Left lung (tissue), 10 donors: Measurements from ENCODE around the gene CCS. TPM values are rescaled to one million over a fixed set of nuclear protein-coding genes. Genes with fewer than 3 reads are reported as not detected.

Experiments used
- ATAC-seq: fragments of 200-7000 bp; cut with Tn5 transposase; one replicate; pipeline ENCODE4 v1.9.1; 2020; ENCODE audit warnings: moderate library complexity
- DNase-seq, 4 donors: peaks; one replicate each; pipeline ENCODE4 v3.0.0-alpha.2; 2013 to 2020
- H3K27ac ChIP-seq, 2 donors: fragments of 200-600 bp; sonication (generic) in 1 of 2; one replicate each; pipeline versions ENCODE4 v1.5.0 to v1.8.0; 2020 to 2021
- H3K27me3 ChIP-seq, 2 donors: fragments of 200-600 bp; sonication (generic) in 1 of 2; one replicate each; pipeline versions ENCODE4 v1.5.0 to v1.8.0; 2020 to 2021
- H3K36me3 ChIP-seq, 2 donors: fragments of 200-600 bp; sonication (generic) in 1 of 2; one replicate each; pipeline versions ENCODE4 v1.5.0 to v1.8.0; 2020 to 2021
- H3K4me1 ChIP-seq, 2 donors: fragments of 200-600 bp; one replicate each; pipeline ENCODE4 v1.8.0; 2021
- H3K4me3 ChIP-seq, 2 donors: fragments of 200-600 bp; sonication (generic) in 1 of 2; one replicate each; pipeline versions ENCODE4 v1.5.0 to v1.8.0; 2020 to 2021; ENCODE audit warnings: mild to moderate bottlenecking in 1 of 2
- H3K9me3 ChIP-seq, 2 donors: fragments of 200-600 bp; sonication (generic) in 1 of 2; one replicate each; pipeline versions ENCODE4 v1.5.0 to v1.8.0; 2020 to 2021
- CTCF ChIP-seq, 2 donors: fragments of 200-600 bp; sonication (generic) in 1 of 2; IDR thresholded peaks; one replicate each; pipeline versions ENCODE4 v1.5.0 to v1.8.0; 2021; ENCODE audit warnings: antibody characterized with exemption in 2 of 2
- intact Hi-C, 2 donors: fragments of 100-400 bp; cut with DNase I; formaldehyde crosslinking; loops; one replicate each; pipeline versions ENCODE4 v1.11.2 to v1.14.2; 2022
- polyA plus RNA-seq, 6 donors: library from polyadenylated mRNA; unstranded; fragments of 120-200 nt; gene quantifications; one replicate each; pipeline ENCODE4 v1.2.1, GENCODE V29; 2013; ENCODE audit not compliant: insufficient read length in 6 of 6
- total RNA-seq, 2 donors: library from RNA; stranded (reverse); fragmentation: NEBNext Ultra II Directional; extraction: Animal tissue kit (Norgen Biotek cat#: 25700); gene quantifications; one replicate each; pipeline ENCODE4 v1.2.1, GENCODE V29; 2021
- donor health status: DM: no; HTN: yes; CAD: no.
- donor health status: DM: no; HTN: no; CAD: no.

The CCS gene
- total and polyA plus RNA-seq, 8 donors: 29.0 to 101 (median 82.0) TPM

- peak within 1 kb of the TSS; percentile 37 to 79 for H3K27ac ChIP-seq
- peak; percentile 81 to 100 (median 96) for DNase-seq
- TF ChIP-seq CTCF (IDR thresholded peaks at IDR 0.05): no peak
- peaks cover 11 to 44% of the 10 kb centered on the region in 2 donors for H3K4me1 ChIP-seq
- H3K9me3 ChIP-seq: no peaks in the 10 kb centered on the region
- H3K4me3 ChIP-seq: peak within 1 kb of the TSS; percentile 67 to 81
- H3K36me3 ChIP-seq: peaks cover 0 to 23% of the 10 kb centered on the region in 2 donors
- intact Hi-C loops: no loop called here
- peak; percentile 98 for ATAC-seq
- H3K27me3 ChIP-seq: peaks cover 0 to 7% of the 10 kb centered on the region in 2 donors
These were observed 47.2 kb upstream of the CCS start, which contains the start of gene ZDHHC24 for GRCh38 chr11:66545701-66546367. Gene ZDHHC24 (minus strand): TSS chr11:66546048. CDS start chr11:66546003, 45 bp downstream.

GRCh38 chr11:66546368-66546965 lies 46.5 kb upstream of the CCS start, which contains the start of gene ACTN3:
Gene ACTN3 (plus strand): TSS chr11:66546903. CDS start chr11:66546938, 35 bp downstream.
- no peak for TF ChIP-seq CTCF (IDR thresholded peaks at IDR 0.05)
- Histone ChIP-seq H3K36me3 (peaks cover 0 to 17% of the 10 kb centered on the region in 2 donors), H3K4me3 (peak within 1 kb of the TSS; percentile 67 to 81), H3K4me1 (peaks cover 11 to 44% of the 10 kb centered on the region in 2 donors), H3K27ac (peak within 1 kb of the TSS; percentile 37 to 79), H3K27me3 (peaks cover 0 to 7% of the 10 kb centered on the region in 2 donors), H3K9me3 (no peaks in the 10 kb centered on the region)
- intact Hi-C loops: no loop called here
- DNase-seq (no peak), ATAC-seq (peak; percentile 3)

GRCh38 chr11:66546966-66547661 lies 45.9 kb upstream of the CCS start:
- Histone ChIP-seq H3K9me3 (no peaks in the 10 kb centered on the region), H3K4me1 (peaks cover 11 to 44% of the 10 kb centered on the region in 2 donors), H3K27me3 (peaks cover 0 to 7% of the 10 kb centered on the region in 2 donors), H3K36me3 (peaks cover 0 to 11% of the 10 kb centered on the region in 2 donors), H3K4me3 (peak overlapping the region in 1 of 2 donors; percentile 67), H3K27ac (no peak overlapping the region)
- TF ChIP-seq CTCF (IDR thresholded peaks at IDR 0.05): no peak
- intact Hi-C loops: no loop called here
- DNase-seq (peak in 1 of 4 donors; percentile 76), ATAC-seq (no peak)

GRCh38 chr11:66547662-66548009 lies 45.3 kb upstream of the CCS start:
- TF ChIP-seq CTCF (IDR thresholded peaks at IDR 0.05): no peak
- Histone ChIP-seq H3K36me3 (peaks cover 0 to 6% of the 10 kb centered on the region in 2 donors), H3K9me3 (no peaks in the 10 kb centered on the region), H3K4me1 (peaks cover 11 to 40% of the 10 kb centered on the region in 2 donors), H3K27me3 (peaks cover 0 to 7% of the 10 kb centered on the region in 2 donors), H3K27ac (no peak overlapping the region), H3K4me3 (no peak overlapping the region)
- intact Hi-C loops: no loop called here
- ATAC-seq (no peak), DNase-seq (peak in 1 of 4 donors; percentile 53)

- H3K4me1 ChIP-seq: peaks cover 11 to 36% of the 10 kb centered on the region in 2 donors
- ATAC-seq: no peak
- no peak for TF ChIP-seq CTCF (IDR thresholded peaks at IDR 0.05)
These were observed 44.9 kb upstream of the CCS start for GRCh38 chr11:66548041-66548440.

More at GRCh38 chr11:66548041-66548440, 44.9 kb upstream of the CCS start:
- no peak overlapping the region for H3K4me3 ChIP-seq
- intact Hi-C loops: no loop called here
- H3K36me3 ChIP-seq: peaks cover 0 to 2% of the 10 kb centered on the region in 2 donors
- no peaks in the 10 kb centered on the region for H3K9me3 ChIP-seq
- no peak for DNase-seq
- H3K27me3 ChIP-seq: peaks cover 0 to 7% of the 10 kb centered on the region in 2 donors
- H3K27ac ChIP-seq: no peak overlapping the region
